Mammary epithelial cell (primary cell): ENCODE measurements around the gene ATXN2.

Source experiments
- EZH2 ChIP-seq: IDR thresholded peaks from 2 replicates; pipeline ENCODE4 v1.6.1; 2012; ENCODE audit warnings: low read length, inconsistent platforms, borderline replicate concordance
- TF ChIP-seq, protein P1 (sequence below), 2 donors: IDR thresholded peaks in 1 of 2; conservative IDR thresholded peaks in 1 of 2; 2 replicates each; pipeline ENCODE4 v1.5.1; 2011 to 2012; ENCODE audit warnings: inconsistent platforms in 2 of 2, low read length in 2 of 2, mild to moderate bottlenecking in 2 of 2, control low read depth in 1 of 2, low read depth in 1 of 2; ENCODE audit not compliant: insufficient read depth in 1 of 2; ENCODE audit errors: extremely low read depth in 1 of 2

- TF ChIP-seq EZH2: no peak
- TF ChIP-seq, protein P1, sequence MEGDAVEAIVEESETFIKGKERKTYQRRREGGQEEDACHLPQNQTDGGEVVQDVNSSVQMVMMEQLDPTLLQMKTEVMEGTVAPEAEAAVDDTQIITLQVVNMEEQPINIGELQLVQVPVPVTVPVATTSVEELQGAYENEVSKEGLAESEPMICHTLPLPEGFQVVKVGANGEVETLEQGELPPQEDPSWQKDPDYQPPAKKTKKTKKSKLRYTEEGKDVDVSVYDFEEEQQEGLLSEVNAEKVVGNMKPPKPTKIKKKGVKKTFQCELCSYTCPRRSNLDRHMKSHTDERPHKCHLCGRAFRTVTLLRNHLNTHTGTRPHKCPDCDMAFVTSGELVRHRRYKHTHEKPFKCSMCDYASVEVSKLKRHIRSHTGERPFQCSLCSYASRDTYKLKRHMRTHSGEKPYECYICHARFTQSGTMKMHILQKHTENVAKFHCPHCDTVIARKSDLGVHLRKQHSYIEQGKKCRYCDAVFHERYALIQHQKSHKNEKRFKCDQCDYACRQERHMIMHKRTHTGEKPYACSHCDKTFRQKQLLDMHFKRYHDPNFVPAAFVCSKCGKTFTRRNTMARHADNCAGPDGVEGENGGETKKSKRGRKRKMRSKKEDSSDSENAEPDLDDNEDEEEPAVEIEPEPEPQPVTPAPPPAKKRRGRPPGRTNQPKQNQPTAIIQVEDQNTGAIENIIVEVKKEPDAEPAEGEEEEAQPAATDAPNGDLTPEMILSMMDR (conservative IDR thresholded peaks at IDR 0.05 in 1 of 2, IDR thresholded peaks at IDR 0.05 in 1 of 2; ENCODE audit: extremely low read depth in 1 of 2, insufficient read depth in 1 of 2, low read depth in 1 of 2, low read length in 2 of 2): no peak
Measured at GRCh38 chr12:111427417-111428074, 171.6 kb downstream of the ATXN2 start.
